Mesothelial cell of epicardium (in vitro differentiated cells): Measurements from ENCODE around the gene APCDD1L. TPM values are rescaled to one million over a fixed set of nuclear protein-coding genes. Genes with fewer than 3 reads are reported as not detected.

Experiments used
- DNase-seq, 2 experiments: peaks; one replicate each; pipeline ENCODE4 v3.0.0; 2021; ENCODE audit warnings: low spot score in 2 of 2; ENCODE audit not compliant: unreplicated experiment in 2 of 2
- H3K27ac Mint-ChIP-seq: 2 replicates; pipeline ENCODE4 v1.8.0; 2021; ENCODE audit warnings: mixed read lengths
- H3K27me3 Mint-ChIP-seq: 2 replicates; pipeline ENCODE4 v1.8.0; 2021; ENCODE audit warnings: low read depth, mixed read lengths
- H3K36me3 Mint-ChIP-seq: 2 replicates; pipeline ENCODE4 v1.8.0; 2021; ENCODE audit warnings: mixed read lengths
- H3K4me1 Mint-ChIP-seq: 2 replicates; pipeline ENCODE4 v1.8.0; 2021; ENCODE audit warnings: mixed read lengths
- H3K4me3 Mint-ChIP-seq: 2 replicates; pipeline ENCODE4 v1.8.0; 2021; ENCODE audit warnings: mild to moderate bottlenecking, moderate library complexity, mixed read lengths
- H3K9me3 Mint-ChIP-seq: 2 replicates; pipeline ENCODE4 v1.8.0; 2021; ENCODE audit warnings: mixed read lengths
- CTCF ChIP-seq: fragments of 200-600 bp; sonication (generic); IDR thresholded peaks from one replicate; pipeline ENCODE4 v1.5.0; 2021; ENCODE audit warnings: antibody characterized with exemption; ENCODE audit not compliant: unreplicated experiment
- total RNA-seq: library from RNA; stranded (reverse); gene quantifications from 3 replicates; pipeline ENCODE4 v1.2.1, GENCODE V29; 2021

APCDD1L gene
- total RNA-seq, 1 donor from 2014 or later = not detected

DNA sequence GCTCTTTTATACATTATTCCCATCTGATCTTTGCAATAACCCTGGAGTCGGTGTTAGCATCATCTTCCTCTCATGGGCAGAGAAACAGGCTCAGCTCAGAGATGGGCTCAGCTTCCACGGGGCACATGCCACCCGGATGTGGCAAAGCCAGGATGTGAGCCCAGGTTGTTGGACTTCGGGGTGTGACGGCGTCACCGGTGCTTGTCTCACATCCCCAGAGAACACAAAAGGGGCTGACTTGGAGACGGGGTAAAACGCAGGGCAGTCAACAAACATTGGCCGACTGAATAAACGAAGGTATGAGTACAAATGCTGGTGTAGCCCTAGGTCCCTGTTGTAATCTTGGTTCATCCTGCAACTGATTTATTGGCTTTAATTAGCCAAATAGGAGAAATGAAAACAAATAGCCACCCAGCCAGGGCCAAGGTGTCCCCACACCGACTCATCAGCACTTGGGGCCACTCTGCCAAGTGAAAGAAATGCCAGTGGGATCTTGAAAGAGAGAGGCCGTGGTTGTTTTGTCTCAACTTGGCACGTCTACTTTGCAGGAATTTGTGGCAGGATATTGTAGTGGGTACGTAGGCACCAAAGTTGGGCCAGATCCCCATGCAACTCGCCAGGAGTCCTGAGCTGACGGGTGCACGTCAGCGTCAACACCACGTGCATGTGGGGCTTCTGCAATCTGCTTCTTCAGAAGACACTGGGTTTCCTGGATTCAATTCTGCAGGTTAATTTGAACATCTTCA is 42.8 kb downstream of the APCDD1L start:
- Mint-ChIP-seq H3K9me3 (peaks cover 11% of the 10 kb centered on the region), H3K27ac (no peak overlapping the region), H3K4me3 (no peak overlapping the region), H3K4me1 (peaks cover 12% of the 10 kb centered on the region), H3K27me3 (no peaks in the 10 kb centered on the region), H3K36me3 (no peaks in the 10 kb centered on the region)
- no peak for TF ChIP-seq CTCF
- DNase-seq = no peak

DNA sequence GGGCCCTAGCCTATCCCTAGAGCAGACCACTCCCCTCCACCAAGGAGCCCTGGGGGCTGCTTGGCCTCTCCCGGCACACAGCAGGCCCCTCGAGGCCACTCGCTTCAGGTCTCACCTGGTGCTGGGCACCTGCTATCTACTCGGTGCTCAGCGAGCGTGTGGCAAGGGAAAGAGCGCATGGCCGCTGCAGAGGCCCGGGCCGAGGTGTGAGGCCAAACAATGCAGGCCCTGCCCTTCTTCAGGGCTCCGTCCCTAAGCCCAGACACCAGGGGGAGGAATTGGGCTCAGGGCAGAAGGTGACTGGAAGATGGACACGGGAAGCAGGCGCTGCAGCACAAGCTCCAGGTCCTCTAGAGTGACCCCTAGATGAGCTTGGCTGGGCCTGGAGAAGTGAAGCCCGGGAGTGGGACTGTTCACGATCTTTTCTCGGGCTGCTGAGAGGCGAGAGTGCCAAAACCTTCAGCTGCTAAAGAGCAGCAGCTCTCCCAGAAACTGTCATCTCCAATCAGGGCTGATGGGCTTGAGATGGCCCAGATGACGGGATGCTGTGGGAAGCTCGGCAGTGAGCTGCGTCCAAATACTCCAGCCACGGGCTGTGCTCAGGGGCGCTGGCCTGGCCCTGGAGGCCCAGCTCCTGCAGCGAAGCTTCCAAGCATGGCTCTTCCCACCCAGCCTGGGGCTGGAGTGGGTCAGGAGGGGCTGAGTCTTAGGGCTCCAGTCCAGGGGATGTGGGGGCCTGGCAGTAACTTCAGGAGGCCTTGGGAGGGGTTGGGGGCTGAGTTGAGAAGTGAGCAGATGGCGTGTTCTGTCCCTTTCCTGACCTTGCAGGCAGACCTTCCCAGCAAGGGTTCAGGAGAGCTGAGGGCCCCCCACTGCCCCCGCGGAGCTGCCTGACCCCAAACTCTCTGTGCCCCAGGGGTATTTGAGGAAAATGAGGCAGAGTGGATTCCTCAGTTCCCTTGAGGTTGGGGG is 43.7 kb downstream of the APCDD1L start:
- Mint-ChIP-seq H3K36me3 (no peaks in the 10 kb centered on the region), H3K4me1 (peaks cover 12% of the 10 kb centered on the region), H3K4me3 (no peak overlapping the region), H3K27ac (no peak overlapping the region), H3K9me3 (peaks cover 1% of the 10 kb centered on the region), H3K27me3 (no peaks in the 10 kb centered on the region)
- DNase-seq = peak in 1 of 2 experiments; percentile 48
- TF ChIP-seq CTCF = no peak

DNA sequence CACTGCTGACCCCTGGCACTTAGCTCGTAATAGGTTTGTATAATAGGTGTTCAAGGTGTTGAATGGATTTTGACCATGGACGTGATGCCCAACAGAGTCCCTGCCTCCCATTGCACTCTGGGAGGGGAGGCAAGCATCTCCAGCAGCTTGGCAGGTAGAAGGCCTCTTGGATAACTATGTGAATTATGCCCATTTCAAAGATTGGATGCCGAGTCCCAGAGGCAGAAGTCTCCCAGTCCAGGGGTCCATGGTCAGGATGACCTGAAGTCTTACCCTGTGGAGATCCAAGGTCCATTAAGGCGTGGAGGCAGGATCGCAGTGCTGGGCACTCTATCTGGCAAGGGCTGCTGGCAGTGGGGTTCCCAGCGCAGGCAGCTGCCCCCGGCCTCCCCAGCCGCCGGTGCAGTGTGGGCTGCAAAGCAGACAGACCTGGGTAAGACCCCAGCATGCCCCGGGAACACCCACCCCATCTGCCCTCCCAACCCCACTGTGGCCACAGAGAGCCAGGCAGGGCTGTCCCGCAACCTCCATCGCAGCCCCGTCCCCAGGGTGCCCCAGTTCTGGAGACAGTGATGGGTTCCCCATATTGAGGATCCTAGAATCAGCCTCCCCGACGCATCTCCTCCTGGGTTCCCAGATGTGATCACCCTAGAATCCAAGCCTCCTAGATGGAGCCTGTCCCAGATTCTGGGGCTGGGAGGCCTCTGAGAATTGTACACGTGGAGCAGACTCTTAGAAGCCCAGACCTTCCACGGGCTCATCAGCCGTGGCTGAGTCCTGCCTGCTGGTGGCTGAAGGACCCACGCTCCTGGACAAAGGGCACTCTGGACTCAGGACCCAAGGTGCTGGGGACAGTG is 44.6 kb downstream of the APCDD1L start:
- DNase-seq = no peak
- no peak overlapping the region for H3K27ac Mint-ChIP-seq
- no peak overlapping the region for H3K4me3 Mint-ChIP-seq
- H3K9me3 Mint-ChIP-seq = no peaks in the 10 kb centered on the region
- peaks cover 12% of the 10 kb centered on the region for H3K4me1 Mint-ChIP-seq
- no peaks in the 10 kb centered on the region for H3K27me3 Mint-ChIP-seq
- no peak for TF ChIP-seq CTCF
- H3K36me3 Mint-ChIP-seq = no peaks in the 10 kb centered on the region

GRCh38 chr20:58469616-58470015 is 45.6 kb downstream of the APCDD1L start:
- Mint-ChIP-seq H3K36me3 (no peaks in the 10 kb centered on the region), H3K4me1 (peaks cover 16% of the 10 kb centered on the region), H3K27ac (no peak overlapping the region), H3K4me3 (no peak overlapping the region), H3K9me3 (no peaks in the 10 kb centered on the region), H3K27me3 (no peaks in the 10 kb centered on the region)
- no peak for DNase-seq
- no peak for TF ChIP-seq CTCF
